ENCODE data around the gene ESR1. TPM values are rescaled to one million over a fixed set of nuclear protein-coding genes. Genes with fewer than 3 reads are reported as not detected.
A peak's percentile ranks its signal among the peaks of the same experiment; 100 is the strongest.
"Not testable (repeated sequence)": the region's sequence is repeated elsewhere in the genome, so short reads cannot be mapped to it uniquely, and the experiment has no call there.

Gene ESR1
- total and polyA plus RNA-seq, 4 experiments from 2014 or later, result 0.67 to 6.8 (median 2.4) TPM

DNA sequence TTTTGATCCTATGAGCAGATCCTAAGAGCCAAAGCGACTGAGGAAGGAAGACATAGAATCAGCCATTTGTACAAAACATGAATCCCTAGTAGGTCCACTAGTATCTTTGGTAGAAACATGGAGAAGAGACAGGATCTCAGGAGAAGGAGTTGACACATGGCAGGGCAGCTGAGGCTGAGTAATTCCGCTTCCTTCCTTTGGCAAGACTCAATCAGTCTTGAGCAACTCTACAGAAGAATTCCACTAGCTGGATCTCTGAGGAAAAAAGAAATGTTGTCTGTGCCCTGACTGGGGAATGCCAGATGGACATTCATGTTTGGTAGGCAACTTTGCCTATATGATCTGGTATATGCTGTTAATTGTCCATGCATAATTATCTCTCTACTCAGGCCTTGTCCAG lies 35.3 kb downstream of the ESR1 start:
- DNase-seq, result no peak
- POLR2A ChIA-PET (ENCODE audit: partially characterized antibody), result no interaction called here
- CTCF ChIA-PET (ENCODE audit: partially characterized antibody), result interaction anchor here (0.7 to 1.3 kb wide), 2 partner anchors 8 to 15 kb away, joined by 3 read pairs; no protein-coding TSS in a partner anchor
- Histone ChIP-seq H3K4me3 (ENCODE audit: low read length in 2 of 2) (no peak overlapping the region), H3K9me3 (ENCODE audit: control insufficient read depth in 1 of 2, low read length in 2 of 2) (no peaks in the 10 kb centered on the region), H3K27me3 (ENCODE audit: insufficient read depth, low read length) (no peaks in the 10 kb centered on the region), H3K36me3 (ENCODE audit: insufficient read depth, low read length) (no peaks in the 10 kb centered on the region), H3K4me1 (ENCODE audit: insufficient read depth, low read length) (no peaks in the 10 kb centered on the region), H3K27ac (ENCODE audit: low read depth, low read length) (no peak overlapping the region)
- no peaks in the 10 kb centered on the region for H3K27me3 Mint-ChIP-seq
- H3K27ac Mint-ChIP-seq, result no peak overlapping the region
- H3K36me3 Mint-ChIP-seq, result peaks cover 0 to 4% of the 10 kb centered on the region in 2 donors
- H3K9me3 Mint-ChIP-seq, result peaks cover 0 to 5% (median 0%) of the 10 kb centered on the region in 8 donors
- H3K4me3 Mint-ChIP-seq, result no peak overlapping the region
- peaks cover 0 to 2% (median 0%) of the 10 kb centered on the region in 4 donors for H3K4me1 Mint-ChIP-seq
- intact Hi-C loops (cut with micrococcal nuclease), result no loop called here

DNA sequence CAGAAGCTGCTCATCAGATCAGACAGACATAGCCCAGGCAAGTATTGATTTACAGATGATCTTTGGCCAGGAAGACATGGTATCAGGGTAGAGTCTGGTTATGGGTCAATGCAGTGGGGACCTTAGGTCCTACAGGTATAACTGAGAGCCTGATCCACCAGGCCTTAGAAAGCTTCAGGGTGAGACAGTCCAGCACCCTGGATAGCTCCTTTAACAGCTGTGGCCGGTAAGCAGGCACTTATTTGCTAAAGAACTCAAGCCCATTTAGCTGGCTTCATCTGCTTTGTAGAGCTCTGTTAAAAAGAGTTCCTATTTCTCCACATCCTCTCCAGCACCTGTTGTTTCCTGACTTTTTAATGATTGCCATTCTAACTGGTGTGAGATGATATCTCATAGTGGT lies 39.6 kb downstream of the ESR1 start:
- ChIA-PET POLR2A (ENCODE audit: partially characterized antibody) (no interaction called here), CTCF (ENCODE audit: partially characterized antibody) (no interaction called here)
- H3K27ac Mint-ChIP-seq, result no peak overlapping the region
- H3K27me3 ChIP-seq (ENCODE audit: insufficient read depth, low read length), result no peaks in the 10 kb centered on the region
- intact Hi-C loops (cut with micrococcal nuclease), result no loop called here
- no peaks in the 10 kb centered on the region for H3K4me1 Mint-ChIP-seq
- H3K36me3 ChIP-seq (ENCODE audit: insufficient read depth, low read length), result no peaks in the 10 kb centered on the region
- peaks cover 0 to 4% of the 10 kb centered on the region in 2 donors for H3K36me3 Mint-ChIP-seq
- no peak overlapping the region for H3K4me3 ChIP-seq (ENCODE audit: low read length in 2 of 2)
- H3K9me3 Mint-ChIP-seq, result peaks cover 0 to 3% (median under 1%) of the 10 kb centered on the region in 8 donors
- H3K27me3 Mint-ChIP-seq, result no peaks in the 10 kb centered on the region
- no peak for DNase-seq
- H3K4me3 Mint-ChIP-seq, result no peak overlapping the region
- H3K27ac ChIP-seq (ENCODE audit: low read depth, low read length), result no peak overlapping the region
- no peaks in the 10 kb centered on the region for H3K4me1 ChIP-seq (ENCODE audit: insufficient read depth, low read length)
- H3K9me3 ChIP-seq (ENCODE audit: control insufficient read depth in 1 of 2, low read length in 2 of 2), result no peaks in the 10 kb centered on the region

DNA sequence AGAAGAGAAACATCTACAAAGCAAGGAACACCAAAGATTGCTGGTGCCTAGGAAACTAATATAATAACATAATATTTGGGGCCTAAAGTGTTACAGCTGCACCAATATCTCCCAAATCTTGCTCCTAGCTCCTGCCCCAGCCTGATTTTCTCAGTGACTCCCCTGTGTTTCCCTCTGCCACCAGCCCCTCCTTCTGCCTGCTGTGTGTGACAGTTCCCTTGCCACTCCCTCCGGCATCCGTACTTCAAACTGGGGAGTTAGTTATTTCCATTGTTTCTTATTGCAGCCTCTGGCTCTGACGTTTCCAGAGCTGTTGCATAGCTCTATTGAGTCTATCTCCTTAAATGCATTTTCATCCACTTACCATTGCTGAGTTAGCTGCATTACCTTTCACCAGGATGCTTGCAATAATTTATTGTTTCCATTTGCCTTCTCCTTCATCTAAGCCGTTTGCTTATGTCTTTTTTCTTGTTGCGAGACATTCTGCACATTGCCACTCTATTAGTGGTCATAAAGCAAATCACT lies 43.1 kb downstream of the ESR1 start:
- Histone ChIP-seq H3K27me3 (ENCODE audit: insufficient read depth, low read length) (no peaks in the 10 kb centered on the region), H3K4me1 (ENCODE audit: insufficient read depth, low read length) (no peaks in the 10 kb centered on the region), H3K27ac (ENCODE audit: low read depth, low read length) (no peak overlapping the region), H3K36me3 (ENCODE audit: insufficient read depth, low read length) (no peaks in the 10 kb centered on the region), H3K4me3 (ENCODE audit: low read length in 2 of 2) (no peak overlapping the region), H3K9me3 (ENCODE audit: control insufficient read depth in 1 of 2, low read length in 2 of 2) (no peaks in the 10 kb centered on the region)
- Mint-ChIP-seq H3K27ac (no peak overlapping the region), H3K36me3 (no peaks in the 10 kb centered on the region), H3K27me3 (no peaks in the 10 kb centered on the region), H3K9me3 (peaks cover 0 to 3% (median under 1%) of the 10 kb centered on the region in 8 donors), H3K4me3 (no peak overlapping the region), H3K4me1 (no peaks in the 10 kb centered on the region)
- DNase-seq, result no peak
- ChIA-PET POLR2A (ENCODE audit: partially characterized antibody) (no interaction called here), CTCF (ENCODE audit: partially characterized antibody) (no interaction called here)
- intact Hi-C loops (cut with micrococcal nuclease), result no loop called here

DNA sequence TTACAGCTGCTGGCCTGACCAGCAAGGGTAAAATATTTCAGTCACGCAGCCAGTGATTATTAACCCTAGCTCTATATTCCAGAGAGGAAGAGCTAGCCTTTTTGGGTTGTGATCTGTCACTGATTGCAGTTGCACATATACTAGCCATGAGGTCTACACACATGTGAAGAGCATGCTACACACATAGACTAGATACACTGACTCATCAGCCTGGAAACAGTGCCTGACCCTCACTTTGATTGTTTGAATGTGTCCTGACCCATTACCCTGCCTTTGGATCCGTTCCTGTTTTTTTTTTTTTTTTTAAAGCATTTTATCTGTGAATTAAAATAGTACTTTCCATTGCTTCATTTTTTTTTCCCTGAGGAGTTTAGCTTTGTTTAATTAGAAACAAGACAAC lies 50.8 kb downstream of the ESR1 start:
- CTCF ChIA-PET (ENCODE audit: partially characterized antibody), result interaction anchor here (0.9 kb wide), 1 partner anchor 15 kb away, joined by 3 read pairs; no protein-coding TSS in a partner anchor
- H3K9me3 Mint-ChIP-seq, result peaks cover 0 to under 1% (median 0%) of the 10 kb centered on the region in 8 donors
- H3K27ac ChIP-seq (ENCODE audit: low read depth, low read length), result no peak overlapping the region
- H3K4me1 Mint-ChIP-seq, result no peaks in the 10 kb centered on the region
- H3K4me3 Mint-ChIP-seq, result no peak overlapping the region
- intact Hi-C loops (cut with micrococcal nuclease), result no loop called here
- no peaks in the 10 kb centered on the region for H3K4me1 ChIP-seq (ENCODE audit: insufficient read depth, low read length)
- no peaks in the 10 kb centered on the region for H3K36me3 Mint-ChIP-seq
- no peaks in the 10 kb centered on the region for H3K27me3 ChIP-seq (ENCODE audit: insufficient read depth, low read length)
- H3K27me3 Mint-ChIP-seq, result no peaks in the 10 kb centered on the region
- POLR2A ChIA-PET (ENCODE audit: partially characterized antibody), result no interaction called here
- H3K27ac Mint-ChIP-seq, result no peak overlapping the region
- no peaks in the 10 kb centered on the region for H3K9me3 ChIP-seq (ENCODE audit: control insufficient read depth in 1 of 2, low read length in 2 of 2)
- DNase-seq, result no peak
- H3K36me3 ChIP-seq (ENCODE audit: insufficient read depth, low read length), result no peaks in the 10 kb centered on the region
- H3K4me3 ChIP-seq (ENCODE audit: low read length in 2 of 2), result no peak overlapping the region

DNA sequence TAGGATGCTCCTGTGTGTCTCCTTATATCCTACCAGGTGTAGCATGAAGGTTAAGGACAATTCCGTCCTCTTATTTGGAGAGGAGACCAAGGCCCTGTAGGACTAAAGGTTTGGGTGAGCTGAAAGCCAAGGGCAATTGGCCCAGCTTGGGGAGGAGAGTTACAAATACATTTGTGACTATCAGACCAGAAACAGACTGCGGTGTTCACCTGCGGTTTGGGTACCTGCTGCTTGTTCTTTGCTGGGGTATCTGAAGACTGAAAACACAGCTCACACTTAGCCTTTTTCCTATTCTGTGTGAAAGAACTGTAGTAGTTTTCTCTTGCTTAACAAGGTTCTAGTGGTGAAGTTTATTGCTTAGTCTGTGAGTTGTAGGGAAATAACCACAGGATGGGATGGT lies 55.0 kb downstream of the ESR1 start:
- H3K27me3 ChIP-seq (ENCODE audit: insufficient read depth, low read length), result no peaks in the 10 kb centered on the region
- H3K27me3 Mint-ChIP-seq, result no peaks in the 10 kb centered on the region
- no peaks in the 10 kb centered on the region for H3K4me1 ChIP-seq (ENCODE audit: insufficient read depth, low read length)
- no peak overlapping the region for H3K4me3 ChIP-seq (ENCODE audit: low read length in 2 of 2)
- H3K27ac Mint-ChIP-seq, result no peak overlapping the region
- H3K9me3 Mint-ChIP-seq, result peaks cover 0 to 12% (median 7%) of the 10 kb centered on the region in 8 donors
- ChIA-PET POLR2A (ENCODE audit: partially characterized antibody) (no interaction called here), CTCF (ENCODE audit: partially characterized antibody) (no interaction called here)
- intact Hi-C loops (cut with micrococcal nuclease), result no loop called here
- H3K27ac ChIP-seq (ENCODE audit: low read depth, low read length), result no peak overlapping the region
- no peak overlapping the region for H3K4me3 Mint-ChIP-seq
- DNase-seq, result no peak
- peaks cover 0 to 4% of the 10 kb centered on the region in 2 donors for H3K36me3 Mint-ChIP-seq
- H3K36me3 ChIP-seq (ENCODE audit: insufficient read depth, low read length), result no peaks in the 10 kb centered on the region
- no peaks in the 10 kb centered on the region for H3K9me3 ChIP-seq (ENCODE audit: control insufficient read depth in 1 of 2, low read length in 2 of 2)
- H3K4me1 Mint-ChIP-seq, result no peaks in the 10 kb centered on the region

DNA sequence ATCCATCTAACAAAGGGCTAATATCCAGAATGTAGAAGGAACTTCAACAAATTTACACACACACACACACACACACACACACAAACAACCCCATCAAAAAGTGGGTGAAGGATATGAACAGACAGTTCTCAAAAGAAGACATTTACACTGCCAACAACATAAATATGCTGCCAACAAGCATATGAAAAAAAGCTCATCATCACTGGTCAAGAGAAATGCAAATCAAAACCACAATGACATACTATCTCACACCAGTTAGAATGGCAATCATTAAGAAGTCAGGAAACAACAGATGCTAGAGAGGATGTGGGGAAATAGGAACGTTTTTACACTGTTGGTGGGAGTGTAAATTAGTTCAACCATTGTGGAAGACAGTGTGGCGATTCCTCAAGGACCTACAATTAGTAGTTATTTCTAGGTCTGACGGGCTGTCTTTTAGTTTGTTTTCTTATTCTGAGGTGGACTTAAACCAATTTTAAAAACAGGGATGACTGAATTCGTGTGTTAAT lies 59.9 kb downstream of the ESR1 start:
- H3K4me1 ChIP-seq (ENCODE audit: insufficient read depth, low read length); H3K4me1 Mint-ChIP-seq; H3K27me3 ChIP-seq (ENCODE audit: insufficient read depth, low read length); H3K27me3 Mint-ChIP-seq; H3K4me3 Mint-ChIP-seq; intact Hi-C loops (cut with micrococcal nuclease); POLR2A ChIA-PET (ENCODE audit: partially characterized antibody); H3K9me3 ChIP-seq (ENCODE audit: control insufficient read depth in 1 of 2, low read length in 2 of 2); CTCF ChIA-PET (ENCODE audit: partially characterized antibody); H3K4me3 ChIP-seq (ENCODE audit: low read length in 2 of 2); H3K27ac ChIP-seq (ENCODE audit: low read depth, low read length); DNase-seq; H3K36me3 ChIP-seq (ENCODE audit: insufficient read depth, low read length); H3K36me3 Mint-ChIP-seq: not testable (repeated sequence)
- H3K27ac Mint-ChIP-seq, result peak overlapping the region in 1 of 7 donors; percentile 48
- H3K9me3 Mint-ChIP-seq, result peaks cover 2 to 12% (median 8%) of the 10 kb centered on the region in 8 donors

DNA sequence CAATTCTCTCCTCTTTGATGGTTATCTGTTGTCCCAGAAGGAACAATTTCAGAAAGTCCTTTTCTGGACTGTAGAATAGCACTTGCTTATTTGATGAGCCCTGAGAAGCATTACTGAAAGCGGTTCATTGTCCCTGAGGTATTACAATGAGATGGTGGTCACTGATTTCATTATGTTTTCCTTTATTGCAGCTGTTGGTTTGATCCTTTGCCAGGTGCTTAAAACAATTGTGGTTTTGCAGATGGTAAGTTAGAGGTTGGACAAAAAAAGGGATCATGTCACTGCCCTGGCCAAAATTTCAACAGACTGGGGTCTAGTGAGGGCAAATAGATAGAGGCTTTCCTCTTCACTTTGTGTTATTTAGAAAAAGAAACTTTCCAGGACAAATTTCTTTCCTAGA lies 61.9 kb downstream of the ESR1 start:
- H3K9me3 ChIP-seq (ENCODE audit: control insufficient read depth in 1 of 2, low read length in 2 of 2), result no peaks in the 10 kb centered on the region
- H3K27ac ChIP-seq (ENCODE audit: low read depth, low read length), result no peak overlapping the region
- ChIA-PET CTCF (ENCODE audit: partially characterized antibody) (no interaction called here), POLR2A (ENCODE audit: partially characterized antibody) (interaction anchor here (0.6 kb wide), 1 partner anchor 27 kb away, joined by 3 read pairs; no protein-coding TSS in a partner anchor)
- H3K36me3 Mint-ChIP-seq, result peaks cover 0 to 4% of the 10 kb centered on the region in 2 donors
- no peaks in the 10 kb centered on the region for H3K4me1 ChIP-seq (ENCODE audit: insufficient read depth, low read length)
- H3K36me3 ChIP-seq (ENCODE audit: insufficient read depth, low read length), result no peaks in the 10 kb centered on the region
- intact Hi-C loops (cut with micrococcal nuclease), result no loop called here
- peaks cover 2 to 10% (median 5%) of the 10 kb centered on the region in 8 donors for H3K9me3 Mint-ChIP-seq
- no peaks in the 10 kb centered on the region for H3K27me3 Mint-ChIP-seq
- no peaks in the 10 kb centered on the region for H3K4me1 Mint-ChIP-seq
- H3K27ac Mint-ChIP-seq, result no peak overlapping the region
- H3K27me3 ChIP-seq (ENCODE audit: insufficient read depth, low read length), result no peaks in the 10 kb centered on the region
- no peak overlapping the region for H3K4me3 ChIP-seq (ENCODE audit: low read length in 2 of 2)
- H3K4me3 Mint-ChIP-seq, result no peak overlapping the region
- no peak for DNase-seq
